Uterus (tissue), 2 donors: ENCODE results near the gene PRRC2B.

Source experiments
- POLR2A ChIP-seq, 2 donors: fragments of 450-650 bp; IDR thresholded peaks; one replicate each; pipeline ENCODE4 v1.6.1; 2016; ENCODE audit warnings: antibody characterized with exemption in 2 of 2, mild to moderate bottlenecking in 1 of 2, moderate library complexity in 1 of 2
- TF ChIP-seq, protein P1 (sequence below), 4 experiments: fragments of 200-600 bp in 2 of 4; fragments of 450-650 bp in 2 of 4; sonication (generic) in 2 of 4; IDR thresholded peaks; one replicate each; pipeline ENCODE4 v1.5.1; 2016 to 2019; ENCODE audit warnings: antibody characterized with exemption in 4 of 4, mild to moderate bottlenecking in 2 of 4, moderate library complexity in 1 of 4

DNA sequence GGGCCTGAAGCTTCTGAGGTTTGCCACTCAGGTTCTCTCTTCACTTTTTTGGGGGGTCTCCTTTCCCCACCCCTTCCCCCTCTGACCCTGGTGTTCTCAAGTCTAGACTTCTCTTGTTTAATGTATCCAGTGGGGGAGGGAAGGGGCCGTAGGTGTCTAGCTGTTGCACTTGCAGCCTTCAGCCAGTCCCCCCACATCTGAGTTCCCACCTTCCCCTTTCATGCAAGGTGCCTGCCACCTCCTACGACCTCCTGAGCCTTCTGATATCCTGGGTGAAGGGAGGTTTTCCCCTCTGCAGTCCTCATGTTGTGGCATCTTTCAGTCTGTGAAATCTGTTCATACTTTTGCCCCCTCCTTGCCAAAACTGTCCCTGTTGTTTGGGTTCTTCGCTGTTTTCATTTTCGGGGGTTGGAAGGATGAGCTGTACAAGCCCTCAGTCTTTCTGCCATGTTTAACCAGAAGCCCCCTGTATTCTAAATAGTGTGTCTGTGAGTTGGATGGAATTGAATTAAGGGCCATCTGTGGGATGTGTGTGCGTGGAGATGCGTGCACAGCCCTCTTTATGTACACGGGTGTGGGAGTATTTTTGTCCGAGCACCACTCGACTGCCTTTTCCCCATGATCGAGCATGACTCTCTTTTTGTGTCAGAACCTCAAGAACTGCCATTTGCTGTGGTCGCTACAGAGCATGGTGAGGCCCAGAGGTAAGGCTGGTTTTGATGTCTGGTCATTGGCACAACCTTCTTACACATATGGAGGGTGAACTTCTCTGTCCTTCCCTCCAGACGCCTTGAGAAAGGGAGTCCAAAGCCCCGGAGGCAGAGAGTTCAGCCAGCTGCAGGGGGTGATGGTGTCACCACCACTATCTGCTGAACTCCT lies 23.6 kb downstream of the PRRC2B start:
- TF ChIP-seq, protein P1, sequence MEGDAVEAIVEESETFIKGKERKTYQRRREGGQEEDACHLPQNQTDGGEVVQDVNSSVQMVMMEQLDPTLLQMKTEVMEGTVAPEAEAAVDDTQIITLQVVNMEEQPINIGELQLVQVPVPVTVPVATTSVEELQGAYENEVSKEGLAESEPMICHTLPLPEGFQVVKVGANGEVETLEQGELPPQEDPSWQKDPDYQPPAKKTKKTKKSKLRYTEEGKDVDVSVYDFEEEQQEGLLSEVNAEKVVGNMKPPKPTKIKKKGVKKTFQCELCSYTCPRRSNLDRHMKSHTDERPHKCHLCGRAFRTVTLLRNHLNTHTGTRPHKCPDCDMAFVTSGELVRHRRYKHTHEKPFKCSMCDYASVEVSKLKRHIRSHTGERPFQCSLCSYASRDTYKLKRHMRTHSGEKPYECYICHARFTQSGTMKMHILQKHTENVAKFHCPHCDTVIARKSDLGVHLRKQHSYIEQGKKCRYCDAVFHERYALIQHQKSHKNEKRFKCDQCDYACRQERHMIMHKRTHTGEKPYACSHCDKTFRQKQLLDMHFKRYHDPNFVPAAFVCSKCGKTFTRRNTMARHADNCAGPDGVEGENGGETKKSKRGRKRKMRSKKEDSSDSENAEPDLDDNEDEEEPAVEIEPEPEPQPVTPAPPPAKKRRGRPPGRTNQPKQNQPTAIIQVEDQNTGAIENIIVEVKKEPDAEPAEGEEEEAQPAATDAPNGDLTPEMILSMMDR (IDR thresholded peaks at IDR 0.05), result no peak
- no peak for TF ChIP-seq POLR2A (IDR thresholded peaks at IDR 0.05)
